HG03565 (cell line): ENCODE measurements around the gene PCDHGA9.
"Not testable (repeated sequence)": the region's sequence is repeated elsewhere in the genome, so short reads cannot be mapped to it uniquely, and the experiment has no call there.

Experiments
- ATAC-seq: cut with Tn5 transposase; IDR thresholded peaks from one replicate; pipeline ENCODE4 v1.9.1; 2021; ENCODE audit warnings: mild to moderate bottlenecking, moderate library complexity; ENCODE audit not compliant: unreplicated experiment

PCDHGA9 gene

GRCh38 chr5:141413540-141414069, 11.0 kb downstream of the PCDHGA9 start:
- no peak for ATAC-seq

GRCh38 chr5:141414548-141415274, 12.1 kb downstream of the PCDHGA9 start:
- ATAC-seq = not testable (repeated sequence)

GRCh38 chr5:141415275-141415618, 12.7 kb downstream of the PCDHGA9 start:
- not testable (repeated sequence) for ATAC-seq

- peak; percentile 68 for ATAC-seq
Observed at GRCh38 chr5:141417494-141418172, 15.1 kb downstream of the PCDHGA9 start, which contains the start of gene PCDHGB7. Gene PCDHGB7, plus strand, starts transcription at chr5:141417677. Its CDS starts 183 bp downstream, at chr5:141417860.

- ATAC-seq = no peak
Observed at GRCh38 chr5:141419074-141419880, 16.7 kb downstream of the PCDHGA9 start.

GRCh38 chr5:141420855-141421488, 18.4 kb downstream of the PCDHGA9 start, which contains the start of gene PCDHGA11:
Gene PCDHGA11, plus strand, starts transcription at chr5:141421051. Its CDS starts 177 bp downstream, at chr5:141421228.
- ATAC-seq = peak; percentile 38

GRCh38 chr5:141421489-141421855, 18.9 kb downstream of the PCDHGA9 start:
- no peak for ATAC-seq

- ATAC-seq = no peak
Observed at GRCh38 chr5:141422742-141423291, 20.2 kb downstream of the PCDHGA9 start.

GRCh38 chr5:141427783-141428426, 25.3 kb downstream of the PCDHGA9 start:
- ATAC-seq = no peak

- ATAC-seq = peak; percentile 92
Observed at GRCh38 chr5:141430332-141431113, 27.9 kb downstream of the PCDHGA9 start, which contains the start of gene PCDHGA12. Gene PCDHGA12, plus strand, starts transcription at chr5:141430507. Its CDS starts 253 bp downstream, at chr5:141430760.

- ATAC-seq = no peak
Observed at GRCh38 chr5:141431286-141431685, 28.7 kb downstream of the PCDHGA9 start.

GRCh38 chr5:141432308-141432707, 29.7 kb downstream of the PCDHGA9 start:
- not testable (repeated sequence) for ATAC-seq

- ATAC-seq = not testable (repeated sequence)
Observed at GRCh38 chr5:141432726-141433125, 30.1 kb downstream of the PCDHGA9 start.

GRCh38 chr5:141434006-141434405, 31.4 kb downstream of the PCDHGA9 start:
- ATAC-seq = no peak

- ATAC-seq = no peak
Observed at GRCh38 chr5:141437221-141437620, 34.6 kb downstream of the PCDHGA9 start.

GRCh38 chr5:141439411-141440141, 37.0 kb downstream of the PCDHGA9 start:
- no peak for ATAC-seq

- ATAC-seq = no peak
Observed at GRCh38 chr5:141440341-141440740, 37.8 kb downstream of the PCDHGA9 start.

GRCh38 chr5:141441571-141442170, 39.1 kb downstream of the PCDHGA9 start:
- no peak for ATAC-seq
